Adrenal gland (tissue), 12 donors: ENCODE results near the gene GLIPR2. TPM values are rescaled to one million over a fixed set of nuclear protein-coding genes. Genes with fewer than 3 reads are reported as not detected.
"Not testable (repeated sequence)": the region's sequence is repeated elsewhere in the genome, so short reads cannot be mapped to it uniquely, and the experiment has no call there.

Experiments
- DNase-seq, 7 donors: peaks; one replicate each; pipeline ENCODE4 v3.0.0-alpha.2; 2019 to 2020
- H3K27ac ChIP-seq, 5 donors: fragments of 200-600 bp; sonication (generic) in 4 of 5; 1 replicate in 3 of 5; 2 replicates in 2 of 5; pipeline versions ENCODE4 v1.5.1 to v1.8.0; 2016 to 2020; ENCODE audit warnings: mild to moderate bottlenecking in 1 of 5
- H3K27me3 ChIP-seq: fragments of 200-600 bp; 2 replicates; pipeline ENCODE4 v1.8.0; 2021
- H3K36me3 ChIP-seq, 2 donors: fragments of 200-600 bp; replicated peaks in 1 of 2; 1 replicate in 1 of 2; 2 replicates in 1 of 2; pipeline versions ENCODE4 v1.5.1 to v1.8.0; 2018 to 2022
- H3K4me1 ChIP-seq, 2 donors: fragments of 200-600 bp; replicated peaks in 1 of 2; 1 replicate in 1 of 2; 2 replicates in 1 of 2; pipeline versions ENCODE4 v1.5.1 to v1.8.0; 2018 to 2021
- H3K4me3 ChIP-seq, 4 donors: fragments of 200-600 bp; sonication (generic) in 3 of 4; one replicate each; pipeline ENCODE4 v1.5.1; 2016 to 2018
- H3K9me3 ChIP-seq, 3 donors: fragments of 200-600 bp; sonication (generic) in 1 of 3; replicated peaks in 1 of 3; 1 replicate in 2 of 3; 2 replicates in 1 of 3; pipeline versions ENCODE4 v1.5.1 to v1.8.0; 2016 to 2021
- CTCF ChIP-seq, 6 experiments: fragments of 450-650 bp in 4 of 6; fragments of 200-600 bp in 2 of 6; sonication (generic) in 1 of 6; IDR thresholded peaks; 1 replicate in 5 of 6; 2 replicates in 1 of 6; pipeline versions ENCODE4 v1.5.1 to v1.8.0; 2016 to 2021; ENCODE audit warnings: antibody characterized with exemption in 6 of 6, mild to moderate bottlenecking in 2 of 6, moderate library complexity in 1 of 6
- POLR2A ChIP-seq, 2 donors: fragments of 450-650 bp; IDR thresholded peaks; one replicate each; pipeline ENCODE4 v1.6.1; 2017; ENCODE audit warnings: antibody characterized with exemption in 2 of 2, mild to moderate bottlenecking in 2 of 2, moderate library complexity in 1 of 2
- WGBS, 4 donors: extraction: QIAGEN DNeasy Blood & Tissue Kit in 2 of 4; methylation state at CpG; one replicate each; pipeline versions ENCODE4 v1.1.5 to v1.1.7; 2013 to 2017; 5-methylcytosine and 5-hydroxymethylcytosine counted together
- intact Hi-C, 2 donors: fragments of 100-400 bp; cut with DNase I; formaldehyde crosslinking; loops; one replicate each; pipeline versions ENCODE4 v1.14.1 to v1.15.0; 2022 to 2023
- polyA plus RNA-seq, 3 donors: library from polyadenylated mRNA; stranded (reverse); fragments of 200-250 nt in 2 of 3; fragments of 350-450 nt in 1 of 3; fragmentation: Illumina TruSeq in 1 of 3; extraction: RNeasy Lipid Tissue Mini Kit (QIAGEN cat#74804) in 1 of 3; gene quantifications; one replicate each; pipeline ENCODE4 v1.2.3, GENCODE V29; 2013 to 2014
- total RNA-seq, 9 donors: library from RNA; depleted of rRNA in 4 of 9; stranded (reverse); fragments of >200 nt in 4 of 9; fragments of 120-200 nt in 1 of 9; fragmentation: NEBNext Ultra II Directional in 1 of 9; extraction: Animal tissue kit (Norgen Biotek cat#: 25700) in 1 of 9; gene quantifications; one replicate each; pipeline versions ENCODE4 v1.1.0 to v1.2.4, GENCODE V29; 2013 to 2023
- donor health status: healthy with polysubstance abuse.
- donor health status: Bipolar disorder and iron deficiency.
- donor health status: DM: yes; HTN: yes; CAD: no.
- donor health status: DM: no; HTN: no; CAD: no.
- donor health status: DM: no; HTN: no; CAD: no.
- donor health status: DM: yes; HTN: yes; CAD: no.

The GLIPR2 gene
- total and polyA plus RNA-seq, 12 donors = 16.1 to 56.3 (median 33.5) TPM

- intact Hi-C loops = loop anchor here in 1 of 2 donors (10.0 kb wide), 1 partner anchor 153 kb away; no protein-coding TSS in a partner anchor
- Histone ChIP-seq H3K4me1 (no peaks in the 10 kb centered on the region), H3K27ac (no peak overlapping the region), H3K4me3 (no peak overlapping the region), H3K27me3 (no peaks in the 10 kb centered on the region), H3K9me3 (no peaks in the 10 kb centered on the region), H3K36me3 (no peaks in the 10 kb centered on the region)
- TF ChIP-seq POLR2A (IDR thresholded peaks at IDR 0.05) (no peak), CTCF (IDR thresholded peaks at IDR 0.05) (no peak)
- 82 to 94% (median 85%) methylated on average over 4 of the region's 4 CpGs for WGBS, 4 donors
- DNase-seq = no peak
Observed at GRCh38 chr9:36177571-36177970, 41.0 kb downstream of the GLIPR2 start.

- H3K4me1 ChIP-seq, H3K9me3 ChIP-seq, intact Hi-C loops, H3K27ac ChIP-seq, H3K4me3 ChIP-seq, DNase-seq, H3K36me3 ChIP-seq, H3K27me3 ChIP-seq: not testable (repeated sequence)
- WGBS, 4 donors = 81 to 89% (median 86%) methylated on average over 6 of the region's 6 CpGs
Observed at GRCh38 chr9:36180243-36180642, 43.7 kb downstream of the GLIPR2 start.

- Histone ChIP-seq H3K27ac (no peak overlapping the region), H3K4me1 (peaks cover 9 to 16% of the 10 kb centered on the region in 2 donors), H3K36me3 (no peaks in the 10 kb centered on the region), H3K9me3 (no peaks in the 10 kb centered on the region), H3K4me3 (no peak overlapping the region), H3K27me3 (no peaks in the 10 kb centered on the region)
- TF ChIP-seq CTCF (IDR thresholded peaks at IDR 0.05) (no peak), POLR2A (IDR thresholded peaks at IDR 0.05) (no peak)
- DNase-seq = no peak
- intact Hi-C loops = no loop called here
Observed at GRCh38 chr9:36187414-36187813, 50.9 kb downstream of the GLIPR2 start.

- TF ChIP-seq CTCF (IDR thresholded peaks at IDR 0.05) (no peak), POLR2A (IDR thresholded peaks at IDR 0.05) (no peak)
- no peak for DNase-seq
- 90 to 98% (median 94%) methylated on average over 5 of the region's 5 CpGs for WGBS, 4 donors
- Histone ChIP-seq H3K27me3 (no peaks in the 10 kb centered on the region), H3K36me3 (no peaks in the 10 kb centered on the region), H3K27ac (no peak overlapping the region), H3K4me1 (peaks cover 17 to 24% of the 10 kb centered on the region in 2 donors), H3K4me3 (no peak overlapping the region), H3K9me3 (no peaks in the 10 kb centered on the region)
- intact Hi-C loops = no loop called here
Observed at GRCh38 chr9:36188212-36188611, 51.7 kb downstream of the GLIPR2 start.

GRCh38 chr9:36189976-36190375 is 53.4 kb downstream of the GLIPR2 start:
- Histone ChIP-seq H3K36me3 (no peaks in the 10 kb centered on the region), H3K27me3 (no peaks in the 10 kb centered on the region), H3K27ac (peak overlapping the region; percentile 22 to 92 (median 87)), H3K4me1 (peaks cover 35 to 41% of the 10 kb centered on the region in 2 donors), H3K9me3 (no peaks in the 10 kb centered on the region), H3K4me3 (peak overlapping the region in 2 of 4 donors; percentile 76 to 80)
- TF ChIP-seq CTCF (IDR thresholded peaks at IDR 0.05) = no peak
- no peak for TF ChIP-seq POLR2A (IDR thresholded peaks at IDR 0.05)
- intact Hi-C loops = loop anchor here in 1 of 2 donors (5.0 kb wide), 1 partner anchor 137 kb away; no protein-coding TSS in a partner anchor
- DNase-seq = peak in 5 of 7 donors; percentile 31 to 67 (median 43)
- 3 to 5% (median 4%) methylated on average over 9 of the region's 9 CpGs for WGBS, 4 donors
